Measurements from ENCODE around the gene SERPINA4. TPM values are rescaled to one million over a fixed set of nuclear protein-coding genes. Genes with fewer than 3 reads are reported as not detected.
A peak's percentile ranks its signal among the peaks of the same experiment; 100 is the strongest.

Gene SERPINA4
- total and polyA plus RNA-seq, 3 experiments from 2014 or later: not detected

DNA sequence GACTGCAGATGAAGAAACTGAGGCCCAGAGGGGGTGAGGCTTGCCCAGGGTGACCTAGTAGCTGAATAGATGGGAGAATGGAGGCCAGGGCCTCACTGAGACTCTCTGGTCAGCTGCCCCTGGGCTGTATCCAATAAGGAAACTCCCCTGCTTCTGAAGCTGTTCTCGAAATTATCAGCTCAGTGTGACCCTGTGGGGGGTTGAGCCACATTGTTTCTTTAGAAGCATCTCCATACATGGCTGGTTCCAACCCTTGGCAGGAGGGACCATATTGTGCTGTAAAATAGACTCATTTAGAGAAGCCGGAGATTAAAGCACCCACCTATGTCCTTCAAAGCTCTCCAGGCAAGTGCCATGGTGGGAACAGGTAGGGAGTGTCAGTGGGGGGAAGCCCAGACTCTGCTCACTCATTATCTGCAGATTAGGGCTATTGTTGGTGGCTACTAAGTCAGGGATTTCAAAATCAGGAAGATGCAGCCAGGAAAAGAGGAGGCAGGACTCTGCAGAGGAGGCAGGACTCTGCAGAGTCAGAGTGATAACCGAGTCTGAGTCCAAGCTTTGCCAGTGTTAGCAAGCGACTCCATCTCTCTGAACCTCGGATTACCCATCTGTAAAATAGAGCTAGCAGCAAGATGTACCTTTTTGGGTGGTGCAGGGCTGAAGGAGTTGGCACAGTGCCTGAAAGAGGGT lies 23.5 kb downstream of the SERPINA4 start:
- Histone ChIP-seq H3K36me3 (ENCODE audit: insufficient read depth, low read length) (no peaks in the 10 kb centered on the region), H3K4me1 (ENCODE audit: insufficient read depth, low read length) (no peaks in the 10 kb centered on the region), H3K4me3 (ENCODE audit: low read length) (no peak overlapping the region), H3K27ac (ENCODE audit: low read depth, low read length) (no peak overlapping the region), H3K9me3 (ENCODE audit: low read length) (no peaks in the 10 kb centered on the region), H3K27me3 (ENCODE audit: insufficient read depth, low read length, poor library complexity, severe bottlenecking) (no peaks in the 10 kb centered on the region)
- CTCF ChIA-PET: no interaction called here
- DNase-seq: no peak
- peaks cover 12 to 14% of the 10 kb centered on the region in 2 donors for H3K27me3 Mint-ChIP-seq
- H3K4me3 Mint-ChIP-seq: no peak overlapping the region
- POLR2A ChIA-PET: no interaction called here
- no peaks in the 10 kb centered on the region for H3K9me3 Mint-ChIP-seq
- H3K36me3 Mint-ChIP-seq: no peaks in the 10 kb centered on the region
- H3K4me1 Mint-ChIP-seq: no peaks in the 10 kb centered on the region
- H3K27ac Mint-ChIP-seq: peak overlapping the region in 1 of 8 donors; percentile 47

GRCh38 chr14:94586635-94587034 lies 25.4 kb downstream of the SERPINA4 start:
- no peak overlapping the region for H3K27ac ChIP-seq (ENCODE audit: low read depth, low read length)
- no peak overlapping the region for H3K4me3 ChIP-seq (ENCODE audit: low read length)
- H3K4me3 Mint-ChIP-seq: no peak overlapping the region
- H3K27ac Mint-ChIP-seq: no peak overlapping the region
- H3K4me1 Mint-ChIP-seq: no peaks in the 10 kb centered on the region
- no peaks in the 10 kb centered on the region for H3K9me3 Mint-ChIP-seq
- ChIA-PET CTCF (no interaction called here), POLR2A (no interaction called here)
- no peaks in the 10 kb centered on the region for H3K27me3 ChIP-seq (ENCODE audit: insufficient read depth, low read length, poor library complexity, severe bottlenecking)
- no peaks in the 10 kb centered on the region for H3K36me3 Mint-ChIP-seq
- H3K9me3 ChIP-seq (ENCODE audit: low read length): no peaks in the 10 kb centered on the region
- no peaks in the 10 kb centered on the region for H3K4me1 ChIP-seq (ENCODE audit: insufficient read depth, low read length)
- no peaks in the 10 kb centered on the region for H3K36me3 ChIP-seq (ENCODE audit: insufficient read depth, low read length)
- DNase-seq: no peak
- peaks cover 2 to 9% of the 10 kb centered on the region in 2 donors for H3K27me3 Mint-ChIP-seq

DNA sequence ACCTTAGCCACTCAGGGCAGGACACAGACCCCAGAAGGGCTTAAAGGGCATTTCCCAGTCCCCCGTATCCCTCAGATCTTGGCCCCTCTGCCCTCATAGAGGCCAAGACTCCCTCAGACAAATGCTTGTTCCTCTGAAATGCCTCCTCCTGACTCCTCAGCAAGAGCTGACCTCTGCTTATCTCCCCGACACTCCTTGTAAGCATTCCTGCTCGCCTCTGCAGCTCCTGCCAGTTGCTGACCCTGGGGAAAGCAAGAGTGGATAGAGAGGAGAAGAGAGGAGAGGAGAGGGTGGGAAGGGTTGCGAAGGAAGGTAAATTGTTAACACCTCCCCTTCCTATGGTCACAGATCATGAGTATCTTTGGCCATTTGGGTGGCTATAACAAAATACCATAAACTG lies 27.1 kb downstream of the SERPINA4 start:
- no peaks in the 10 kb centered on the region for H3K4me1 Mint-ChIP-seq
- H3K27me3 Mint-ChIP-seq: peaks cover 0 to 9% of the 10 kb centered on the region in 2 donors

DNA sequence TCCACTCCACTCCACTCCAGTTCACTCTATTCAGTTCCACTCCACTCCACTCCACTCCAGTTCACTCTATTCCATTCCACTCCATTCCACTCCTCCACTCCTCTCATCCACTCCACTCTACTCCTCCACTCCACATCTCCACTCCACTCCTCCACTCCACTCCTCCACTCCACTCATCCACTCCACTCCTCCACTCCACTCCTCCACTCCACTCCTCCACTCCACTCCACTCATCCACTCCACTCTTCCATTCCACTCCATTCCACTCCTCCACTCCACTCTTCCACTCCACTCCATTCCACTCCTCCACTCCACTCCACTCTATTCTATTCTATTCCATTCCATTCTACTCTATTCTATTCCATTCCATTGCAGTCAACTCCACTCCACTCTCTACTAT lies 29.8 kb downstream of the SERPINA4 start:
- Histone ChIP-seq H3K36me3 (ENCODE audit: insufficient read depth, low read length) (no peaks in the 10 kb centered on the region), H3K27me3 (ENCODE audit: insufficient read depth, low read length, poor library complexity, severe bottlenecking) (no peaks in the 10 kb centered on the region), H3K4me1 (ENCODE audit: insufficient read depth, low read length) (no peaks in the 10 kb centered on the region), H3K4me3 (ENCODE audit: low read length) (no peak overlapping the region), H3K27ac (ENCODE audit: low read depth, low read length) (no peak overlapping the region), H3K9me3 (ENCODE audit: low read length) (no peaks in the 10 kb centered on the region)
- Mint-ChIP-seq H3K4me3 (no peak overlapping the region), H3K9me3 (no peaks in the 10 kb centered on the region), H3K36me3 (no peaks in the 10 kb centered on the region), H3K4me1 (no peaks in the 10 kb centered on the region), H3K27me3 (peaks cover 3 to 14% of the 10 kb centered on the region in 2 donors), H3K27ac (no peak overlapping the region)
- ChIA-PET CTCF (no interaction called here), POLR2A (no interaction called here)
- no peak for DNase-seq

More for the DNA sequence above, 27.1 kb downstream of the SERPINA4 start:
- no peak overlapping the region for H3K4me3 ChIP-seq (ENCODE audit: low read length)
- no peaks in the 10 kb centered on the region for H3K9me3 Mint-ChIP-seq
- CTCF ChIA-PET: no interaction called here
- no peaks in the 10 kb centered on the region for H3K9me3 ChIP-seq (ENCODE audit: low read length)
- H3K36me3 ChIP-seq (ENCODE audit: insufficient read depth, low read length): no peaks in the 10 kb centered on the region
- no peak overlapping the region for H3K27ac Mint-ChIP-seq
- DNase-seq: no peak
- POLR2A ChIA-PET: no interaction called here
- H3K4me3 Mint-ChIP-seq: no peak overlapping the region
- no peaks in the 10 kb centered on the region for H3K36me3 Mint-ChIP-seq
- no peaks in the 10 kb centered on the region for H3K27me3 ChIP-seq (ENCODE audit: insufficient read depth, low read length, poor library complexity, severe bottlenecking)
- no peaks in the 10 kb centered on the region for H3K4me1 ChIP-seq (ENCODE audit: insufficient read depth, low read length)
- no peak overlapping the region for H3K27ac ChIP-seq (ENCODE audit: low read depth, low read length)

DNA sequence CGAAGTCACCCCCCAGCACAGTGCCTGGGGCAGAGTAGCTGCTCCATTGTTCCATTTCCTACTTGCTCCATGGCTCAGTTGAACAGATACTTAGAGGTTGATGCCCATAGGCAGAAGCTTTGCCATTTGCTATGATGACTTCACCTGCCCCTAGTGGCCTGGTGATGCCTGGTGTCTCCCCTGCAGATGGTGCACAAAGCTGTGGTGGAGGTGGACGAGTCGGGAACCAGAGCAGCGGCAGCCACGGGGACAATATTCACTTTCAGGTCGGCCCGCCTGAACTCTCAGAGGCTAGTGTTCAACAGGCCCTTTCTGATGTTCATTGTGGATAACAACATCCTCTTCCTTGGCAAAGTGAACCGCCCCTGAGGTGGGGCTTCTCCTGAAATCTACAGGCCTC lies 30.6 kb downstream of the SERPINA4 start:
- Mint-ChIP-seq H3K4me1 (no peaks in the 10 kb centered on the region), H3K27ac (no peak overlapping the region), H3K4me3 (no peak overlapping the region), H3K27me3 (peaks cover 3 to 17% of the 10 kb centered on the region in 2 donors), H3K36me3 (no peaks in the 10 kb centered on the region), H3K9me3 (no peaks in the 10 kb centered on the region)
- Histone ChIP-seq H3K27ac (ENCODE audit: low read depth, low read length) (no peak overlapping the region), H3K36me3 (ENCODE audit: insufficient read depth, low read length) (no peaks in the 10 kb centered on the region), H3K4me1 (ENCODE audit: insufficient read depth, low read length) (no peaks in the 10 kb centered on the region), H3K9me3 (ENCODE audit: low read length) (no peaks in the 10 kb centered on the region), H3K27me3 (ENCODE audit: insufficient read depth, low read length, poor library complexity, severe bottlenecking) (no peaks in the 10 kb centered on the region), H3K4me3 (ENCODE audit: low read length) (no peak overlapping the region)
- CTCF ChIA-PET: no interaction called here
- POLR2A ChIA-PET: no interaction called here
- DNase-seq: no peak

DNA sequence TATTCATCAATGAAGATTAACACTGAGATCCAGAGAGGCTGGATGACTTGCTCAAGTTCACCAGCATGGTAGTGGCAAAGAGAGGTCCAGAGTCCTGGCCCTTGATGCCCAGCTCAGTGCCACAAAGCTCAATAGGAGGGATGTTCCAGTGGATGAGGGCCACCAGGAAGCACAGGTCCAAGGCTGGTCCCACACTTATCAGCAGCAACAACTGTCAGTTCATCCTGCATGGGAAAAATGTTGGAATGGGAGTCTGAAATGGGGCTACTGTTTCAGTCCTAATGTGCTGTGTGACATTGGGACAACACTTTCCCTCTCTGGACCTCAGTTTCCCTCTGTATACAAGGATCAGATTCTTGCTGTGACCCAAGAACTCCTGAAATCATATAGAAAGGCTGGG lies 31.2 kb downstream of the SERPINA4 start:
- no peak overlapping the region for H3K4me3 Mint-ChIP-seq
- H3K9me3 Mint-ChIP-seq: no peaks in the 10 kb centered on the region
- H3K27me3 Mint-ChIP-seq: peaks cover 3 to 12% of the 10 kb centered on the region in 2 donors
- H3K4me1 Mint-ChIP-seq: no peaks in the 10 kb centered on the region
- ChIA-PET CTCF (no interaction called here), POLR2A (no interaction called here)
- H3K27ac ChIP-seq (ENCODE audit: low read depth, low read length): no peak overlapping the region
- no peak for DNase-seq
- H3K9me3 ChIP-seq (ENCODE audit: low read length): no peaks in the 10 kb centered on the region
- H3K4me1 ChIP-seq (ENCODE audit: insufficient read depth, low read length): no peaks in the 10 kb centered on the region
- no peaks in the 10 kb centered on the region for H3K27me3 ChIP-seq (ENCODE audit: insufficient read depth, low read length, poor library complexity, severe bottlenecking)
- H3K27ac Mint-ChIP-seq: no peak overlapping the region
- no peak overlapping the region for H3K4me3 ChIP-seq (ENCODE audit: low read length)
- no peaks in the 10 kb centered on the region for H3K36me3 Mint-ChIP-seq
- H3K36me3 ChIP-seq (ENCODE audit: insufficient read depth, low read length): no peaks in the 10 kb centered on the region

GRCh38 chr14:94593376-94593748 lies 32.1 kb downstream of the SERPINA4 start:
- Mint-ChIP-seq H3K9me3 (no peaks in the 10 kb centered on the region), H3K27ac (no peak overlapping the region), H3K27me3 (peaks cover 3 to 11% of the 10 kb centered on the region in 2 donors), H3K36me3 (no peaks in the 10 kb centered on the region), H3K4me3 (no peak overlapping the region), H3K4me1 (no peaks in the 10 kb centered on the region)
- Histone ChIP-seq H3K4me1 (ENCODE audit: insufficient read depth, low read length) (no peaks in the 10 kb centered on the region), H3K36me3 (ENCODE audit: insufficient read depth, low read length) (no peaks in the 10 kb centered on the region), H3K27ac (ENCODE audit: low read depth, low read length) (no peak overlapping the region), H3K27me3 (ENCODE audit: insufficient read depth, low read length, poor library complexity, severe bottlenecking) (no peaks in the 10 kb centered on the region), H3K4me3 (ENCODE audit: low read length) (no peak overlapping the region), H3K9me3 (ENCODE audit: low read length) (no peaks in the 10 kb centered on the region)
- ChIA-PET POLR2A (no interaction called here), CTCF (no interaction called here)
- no peak for DNase-seq

DNA sequence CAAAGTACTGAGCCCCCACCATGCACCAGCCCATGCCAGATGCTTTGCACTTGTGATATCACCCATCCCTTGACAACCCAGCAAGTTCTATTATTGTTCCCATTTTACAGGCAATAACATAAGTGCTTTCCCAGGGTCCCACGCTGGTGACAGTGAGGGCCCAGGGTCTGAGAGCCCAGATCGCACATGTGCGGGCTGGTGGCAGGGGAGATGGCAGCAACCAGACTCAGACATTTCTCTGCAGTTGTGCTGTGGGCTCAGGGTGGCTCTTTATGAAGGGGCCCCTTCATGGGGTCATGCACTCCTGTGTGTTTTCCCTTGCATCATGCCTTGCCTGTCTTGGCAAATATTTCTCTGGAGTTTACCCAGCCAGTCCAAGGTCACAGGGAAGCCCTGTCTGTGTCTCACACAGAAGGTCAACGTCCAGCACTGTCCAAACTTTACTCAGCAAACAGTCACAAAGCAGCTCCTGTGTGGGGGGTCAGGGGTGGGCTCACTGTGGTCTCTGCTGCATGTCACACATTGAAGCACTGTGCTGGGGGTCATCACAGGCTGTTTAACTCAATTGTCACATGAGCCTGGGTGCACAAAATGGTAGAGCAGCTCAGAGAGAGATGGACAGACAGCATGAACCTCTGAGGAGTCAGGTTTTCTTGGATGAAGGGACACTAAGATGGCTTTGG lies 32.6 kb downstream of the SERPINA4 start:
- Histone ChIP-seq H3K9me3 (ENCODE audit: low read length) (no peaks in the 10 kb centered on the region), H3K27me3 (ENCODE audit: insufficient read depth, low read length, poor library complexity, severe bottlenecking) (no peaks in the 10 kb centered on the region), H3K4me3 (ENCODE audit: low read length) (no peak overlapping the region), H3K27ac (ENCODE audit: low read depth, low read length) (no peak overlapping the region), H3K36me3 (ENCODE audit: insufficient read depth, low read length) (no peaks in the 10 kb centered on the region), H3K4me1 (ENCODE audit: insufficient read depth, low read length) (no peaks in the 10 kb centered on the region)
- Mint-ChIP-seq H3K36me3 (no peaks in the 10 kb centered on the region), H3K27ac (no peak overlapping the region), H3K27me3 (peaks cover 3 to 11% of the 10 kb centered on the region in 2 donors), H3K4me1 (no peaks in the 10 kb centered on the region), H3K4me3 (no peak overlapping the region), H3K9me3 (no peaks in the 10 kb centered on the region)
- ChIA-PET POLR2A (no interaction called here), CTCF (no interaction called here)
- no peak for DNase-seq
